HepG2 (cell line): ENCODE data around the gene PRSS36. TPM values are rescaled to one million over a fixed set of nuclear protein-coding genes. Genes with fewer than 3 reads are reported as not detected.

Experiments
- ELF1 ChIP-seq: sonication (generic); formaldehyde crosslinking; IDR thresholded peaks from 2 replicates; pipeline ENCODE4 v1.4.0; 2020; ENCODE audit warnings: missing genetic modification reagents
- JARID2 ChIP-seq: sonication (generic); formaldehyde crosslinking; IDR thresholded peaks from 2 replicates; pipeline ENCODE4 v1.8.1; 2023; ENCODE audit warnings: missing genetic modification reagents, inconsistent platforms; ENCODE audit not compliant: insufficient replicate concordance
- NONO ChIP-seq, 2 experiments: fragments of 450-650 bp in 1 of 2; sonication (generic) in 1 of 2; formaldehyde crosslinking in 1 of 2; IDR thresholded peaks in 1 of 2; conservative IDR thresholded peaks in 1 of 2; 2 replicates each; pipeline versions ENCODE4 v1.6.1 to v1.8.0; 2017 to 2022; ENCODE audit warnings: mild to moderate bottlenecking in 1 of 2, missing genetic modification reagents in 1 of 2, moderate library complexity in 1 of 2
- ZNF407 ChIP-seq: sonication (generic); formaldehyde crosslinking; IDR thresholded peaks from one replicate; pipeline ENCODE4 v1.5.1; 2020; ENCODE audit warnings: mild to moderate bottlenecking, missing genetic modification reagents; ENCODE audit errors: not compliant biosample characterization
- ZNF770 ChIP-seq: sonication (generic); formaldehyde crosslinking; IDR thresholded peaks from 2 replicates; pipeline ENCODE4 v1.5.0; 2020; ENCODE audit warnings: mild to moderate bottlenecking, missing genetic modification reagents
- polyA plus RNA-seq, 8 experiments: library from polyadenylated mRNA; depleted of rRNA in 3 of 8; stranded (reverse) in 7 of 8; unstranded in 1 of 8; fragments of >200 nt; fragmentation: Illumina TruSeq in 4 of 8; extraction: Trizol in 4 of 8; gene quantifications; 2 replicates each; pipeline versions ENCODE4 v1.2.1 to v1.2.3, GENCODE V29; 2011 to 2016; ENCODE audit warnings: low read depth in 4 of 8, missing spikeins in 1 of 8, mixed read lengths in 1 of 8; ENCODE audit not compliant: insufficient read depth in 1 of 8
- total RNA-seq, 5 experiments: library from RNA; depleted of rRNA; stranded (reverse); fragments of >200 nt; fragmentation: Illumina TruSeq; extraction: Trizol; gene quantifications; 2 replicates each; pipeline ENCODE4 v1.2.3, GENCODE V29; 2016; ENCODE audit warnings: low read depth in 1 of 5

Gene PRSS36
- total and polyA plus RNA-seq, 2 of the 13 experiments (the other 11 are each of a cell fraction or from before 2014, with no cell fraction given) = 1.5 to 2.1 TPM

GRCh38 chr16:31113121-31114120, 36.4 kb downstream of the PRSS36 start (continued):
- TF ChIP-seq ZNF407 (CRISPR knock-in tag) (no peak), ELF1 (CRISPR knock-in tag) (no peak), NONO (IDR thresholded peaks at IDR 0.05) (no peak), NONO (CRISPR knock-in tag; conservative IDR thresholded peaks at IDR 0.05) (no peak), ZNF770 (CRISPR knock-in tag) (peak; percentile 28), JARID2 (CRISPR knock-in tag) (no peak)
